Thyroid gland (tissue), 4 donors: ENCODE data around the gene NRIP1. TPM values are rescaled to one million over a fixed set of nuclear protein-coding genes. Genes with fewer than 3 reads are reported as not detected.

ENCODE experiments used
- DNase-seq, 2 donors: peaks; one replicate each; pipeline ENCODE4 v3.0.0-alpha.2; 2019
- H3K27ac ChIP-seq, 3 donors: fragments of 200-600 bp; sonication (generic); 1 replicate in 2 of 3; 2 replicates in 1 of 3; pipeline ENCODE4 v1.5.1; 2016 to 2019; ENCODE audit warnings: mild to moderate bottlenecking in 1 of 3, moderate library complexity in 1 of 3
- H3K27me3 ChIP-seq: fragments of 200-600 bp; sonication (generic); one replicate; pipeline ENCODE4 v1.5.1; 2019
- H3K36me3 ChIP-seq, 2 donors: fragments of 200-600 bp; sonication (generic); one replicate each; pipeline ENCODE4 v1.5.1; 2016 to 2019
- H3K4me1 ChIP-seq, 2 donors: fragments of 200-600 bp; sonication (generic); one replicate each; pipeline ENCODE4 v1.5.1; 2017 to 2019
- H3K4me3 ChIP-seq, 3 donors: fragments of 200-600 bp; sonication (generic); replicated peaks in 1 of 3; 1 replicate in 2 of 3; 2 replicates in 1 of 3; pipeline ENCODE4 v1.5.1; 2016; ENCODE audit warnings: mild to moderate bottlenecking in 1 of 3
- H3K9me3 ChIP-seq: fragments of 200-600 bp; sonication (generic); one replicate; pipeline ENCODE4 v1.5.1; 2017
- POLR2A ChIP-seq, 2 donors: fragments of 450-650 bp; IDR thresholded peaks; one replicate each; pipeline ENCODE4 v1.6.1; 2017; ENCODE audit warnings: antibody characterized with exemption in 2 of 2, mild to moderate bottlenecking in 2 of 2, moderate library complexity in 1 of 2
- WGBS, 2 donors: methylation state at CpG; one replicate each; pipeline ENCODE4 v1.1.5; 2017; 5-methylcytosine and 5-hydroxymethylcytosine counted together
- intact Hi-C: fragments of 100-400 bp; cut with DNase I; formaldehyde crosslinking; loops from one replicate; pipeline ENCODE4 v1.15.1; 2023
- total RNA-seq, 4 donors: library from RNA; depleted of rRNA; stranded (reverse); fragments of >200 nt; gene quantifications; one replicate each; pipeline ENCODE4 v1.2.3, GENCODE V29; 2016
- TF ChIP-seq, protein P1 (sequence below), 6 experiments: fragments of 200-600 bp in 3 of 6; fragments of 450-650 bp in 3 of 6; sonication (generic) in 3 of 6; IDR thresholded peaks; one replicate each; pipeline ENCODE4 v1.5.1; 2016 to 2019; ENCODE audit warnings: antibody characterized with exemption in 6 of 6, mild to moderate bottlenecking in 2 of 6, inconsistent platforms in 1 of 6, moderate library complexity in 1 of 6

Gene NRIP1
- total RNA-seq, 4 donors from 2014 or later, result 19.4 to 37.5 (median 28.2) TPM

- DNase-seq, result no peak
- TF ChIP-seq POLR2A (IDR thresholded peaks at IDR 0.05), result no peak
- TF ChIP-seq, protein P1, sequence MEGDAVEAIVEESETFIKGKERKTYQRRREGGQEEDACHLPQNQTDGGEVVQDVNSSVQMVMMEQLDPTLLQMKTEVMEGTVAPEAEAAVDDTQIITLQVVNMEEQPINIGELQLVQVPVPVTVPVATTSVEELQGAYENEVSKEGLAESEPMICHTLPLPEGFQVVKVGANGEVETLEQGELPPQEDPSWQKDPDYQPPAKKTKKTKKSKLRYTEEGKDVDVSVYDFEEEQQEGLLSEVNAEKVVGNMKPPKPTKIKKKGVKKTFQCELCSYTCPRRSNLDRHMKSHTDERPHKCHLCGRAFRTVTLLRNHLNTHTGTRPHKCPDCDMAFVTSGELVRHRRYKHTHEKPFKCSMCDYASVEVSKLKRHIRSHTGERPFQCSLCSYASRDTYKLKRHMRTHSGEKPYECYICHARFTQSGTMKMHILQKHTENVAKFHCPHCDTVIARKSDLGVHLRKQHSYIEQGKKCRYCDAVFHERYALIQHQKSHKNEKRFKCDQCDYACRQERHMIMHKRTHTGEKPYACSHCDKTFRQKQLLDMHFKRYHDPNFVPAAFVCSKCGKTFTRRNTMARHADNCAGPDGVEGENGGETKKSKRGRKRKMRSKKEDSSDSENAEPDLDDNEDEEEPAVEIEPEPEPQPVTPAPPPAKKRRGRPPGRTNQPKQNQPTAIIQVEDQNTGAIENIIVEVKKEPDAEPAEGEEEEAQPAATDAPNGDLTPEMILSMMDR (IDR thresholded peaks at IDR 0.05), result no peak
- peaks cover 1 to 3% of the 10 kb centered on the region in 2 donors for H3K4me1 ChIP-seq
- H3K27me3 ChIP-seq, result no peaks in the 10 kb centered on the region
- no peak overlapping the region for H3K27ac ChIP-seq
- intact Hi-C loops, result no loop called here
- H3K9me3 ChIP-seq, result no peaks in the 10 kb centered on the region
- H3K36me3 ChIP-seq, result no peaks in the 10 kb centered on the region
- H3K4me3 ChIP-seq, result no peak overlapping the region
- WGBS, 2 donors, result 84 to 87% methylated on average over 4 of the region's 4 CpGs
These were observed 54.2 kb downstream of the NRIP1 start for GRCh38 chr21:15010645-15011044.

- peaks cover 6 to 10% of the 10 kb centered on the region in 2 donors for H3K4me1 ChIP-seq
These were observed 54.9 kb downstream of the NRIP1 start for GRCh38 chr21:15009837-15010363.

DNA sequence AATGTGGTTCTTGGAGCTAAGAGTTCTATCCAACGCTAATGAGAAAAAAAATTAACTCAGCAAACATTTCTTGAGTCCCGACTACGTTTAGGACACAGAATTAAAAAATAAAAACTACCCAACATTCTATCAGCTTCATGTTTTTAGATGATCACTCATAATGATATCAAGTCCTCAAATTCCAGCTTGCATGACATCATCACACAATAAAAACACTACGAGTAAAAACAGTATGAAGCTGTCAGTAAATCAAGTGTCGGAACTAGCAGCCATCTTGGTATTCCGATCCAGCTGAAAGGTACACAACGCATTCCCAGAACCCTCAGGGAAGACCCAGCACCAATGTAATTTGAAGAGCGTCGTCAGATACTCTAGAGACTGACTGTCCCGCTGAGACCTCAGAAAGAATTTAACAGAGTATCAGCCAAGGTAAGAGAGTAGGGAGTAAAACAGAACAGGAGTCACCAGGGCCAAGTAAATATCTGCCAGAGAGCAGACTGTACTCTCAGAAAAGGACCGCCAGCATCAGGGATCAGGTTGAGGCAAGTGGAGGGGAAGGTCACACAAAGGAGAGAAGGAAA, 57.0 kb downstream of the NRIP1 start:
- WGBS, 2 donors, result 94 to 97% methylated on average over 11 of the region's 11 CpGs
- intact Hi-C loops, result no loop called here
- DNase-seq, result no peak
- H3K4me1 ChIP-seq, result peaks cover 6 to 11% of the 10 kb centered on the region in 2 donors
- H3K36me3 ChIP-seq, result no peaks in the 10 kb centered on the region
- no peak overlapping the region for H3K27ac ChIP-seq
- no peaks in the 10 kb centered on the region for H3K27me3 ChIP-seq
- H3K9me3 ChIP-seq, result no peaks in the 10 kb centered on the region
- H3K4me3 ChIP-seq, result no peak overlapping the region
- TF ChIP-seq POLR2A (IDR thresholded peaks at IDR 0.05), result no peak
- TF ChIP-seq, protein P1 (IDR thresholded peaks at IDR 0.05), result no peak

More at GRCh38 chr21:15009837-15010363, 54.9 kb downstream of the NRIP1 start:
- Histone ChIP-seq H3K36me3 (no peaks in the 10 kb centered on the region), H3K27me3 (no peaks in the 10 kb centered on the region), H3K4me3 (no peak overlapping the region), H3K27ac (no peak overlapping the region), H3K9me3 (no peaks in the 10 kb centered on the region)
- intact Hi-C loops, result no loop called here
- no peak for DNase-seq
- TF ChIP-seq, protein P1 (IDR thresholded peaks at IDR 0.05), result no peak
- 89 to 94% methylated on average over 3 of the region's 3 CpGs for WGBS, 2 donors

- Histone ChIP-seq H3K36me3 (no peaks in the 10 kb centered on the region), H3K27ac (no peak overlapping the region), H3K4me1 (peaks cover 6 to 11% of the 10 kb centered on the region in 2 donors), H3K27me3 (no peaks in the 10 kb centered on the region), H3K4me3 (no peak overlapping the region), H3K9me3 (no peaks in the 10 kb centered on the region)
- intact Hi-C loops, result no loop called here
- no peak for TF ChIP-seq POLR2A (IDR thresholded peaks at IDR 0.05)
- TF ChIP-seq, protein P1 (IDR thresholded peaks at IDR 0.05), result no peak
- 68 to 78% methylated on average over 2 of the region's 2 CpGs for WGBS, 2 donors
- DNase-seq, result no peak
These were observed 58.1 kb downstream of the NRIP1 start for GRCh38 chr21:15006594-15007230.

GRCh38 chr21:15005391-15005790, 59.4 kb downstream of the NRIP1 start:
- intact Hi-C loops, result no loop called here
- Histone ChIP-seq H3K27ac (no peak overlapping the region), H3K36me3 (no peaks in the 10 kb centered on the region), H3K27me3 (no peaks in the 10 kb centered on the region), H3K4me1 (peaks cover 6 to 18% of the 10 kb centered on the region in 2 donors), H3K4me3 (no peak overlapping the region), H3K9me3 (no peaks in the 10 kb centered on the region)
- TF ChIP-seq, protein P1 (IDR thresholded peaks at IDR 0.05), result no peak
- TF ChIP-seq POLR2A (IDR thresholded peaks at IDR 0.05), result no peak
- DNase-seq, result peak; percentile 10 to 24
- 31 to 41% methylated on average over 6 of the region's 6 CpGs for WGBS, 2 donors
